K562 (cell line): ENCODE measurements around the gene MYMK. TPM values are rescaled to one million over a fixed set of nuclear protein-coding genes. Genes with fewer than 3 reads are reported as not detected.

ENCODE experiments used
- ATAC-seq: fragments of 200-7000 bp; cut with Tn5 transposase; 3 replicates; pipeline ENCODE4 v1.9.1; 2020; ENCODE audit warnings: moderate library complexity
- BruUV-seq: library from RNA; stranded (reverse); fragments of 400-500 nt; replicated peaks from 2 replicates; lab custom pipeline; 2021; lab: Mats Ljungman, UMichigan
- CTCF ChIA-PET: fragments of 300-600 bp; formaldehyde crosslinking; extraction: SDS; loops from one replicate; lab custom pipeline; 2021; ENCODE audit warnings: low intra/inter-chr PET ratio; lab: Yijun Ruan, JAX
- POLR2A ChIA-PET: fragments of 300-600, 350-650 bp; sonication (Branson Sonifier 250); formaldehyde crosslinking; extraction: SDS; loops from one replicate; lab custom pipeline; 2021; ENCODE audit warnings: antibody characterized with exemption, inconsistent platforms; lab: Yijun Ruan, JAX
- DNase-seq, 4 experiments: peaks; one replicate each; pipeline versions ENCODE4 v3.0.0 to v3.0.0-alpha.2; 2011 to 2018; ENCODE audit warnings: low spot score in 3 of 4, mixed read lengths in 3 of 4; ENCODE audit errors: extremely low read depth in 1 of 4
- FAIRE-seq: peaks from 2 replicates; lab custom pipeline; 2011; peaks lifted over from hg19 to GRCh38; lab: Jason Lieb, UNC
- H2AFZ ChIP-seq: 2 replicates; pipeline ENCODE4 v1.6.0; 2011; ENCODE audit warnings: low read depth, low read length, control low read depth, inconsistent platforms
- H3K27ac ChIP-seq: fragments of 200-600 bp; 3 replicates; pipeline ENCODE4 v1.8.0; 2011; ENCODE audit warnings: low read depth, mild to moderate bottlenecking, control low read depth, inconsistent platforms, low read length, moderate library complexity, mixed read lengths; ENCODE audit errors: extremely low read depth
- H3K27me3 ChIP-seq, 2 experiments: fragments of 300-600 bp in 1 of 2; 2 replicates in 1 of 2; 3 replicates in 1 of 2; pipeline versions ENCODE4 v1.6.0 to v1.8.0; 2011; ENCODE audit warnings: inconsistent platforms in 2 of 2, low read length in 2 of 2, mild to moderate bottlenecking in 1 of 2, mixed read lengths in 1 of 2, moderate library complexity in 1 of 2; ENCODE audit not compliant: control insufficient read depth in 2 of 2, insufficient read depth in 2 of 2
- H3K36me3 ChIP-seq: fragments of 300-600 bp; 3 replicates; pipeline ENCODE4 v1.8.0; 2011; ENCODE audit warnings: mild to moderate bottlenecking, low read length, inconsistent platforms; ENCODE audit not compliant: control insufficient read depth, insufficient read depth
- H3K4me1 ChIP-seq, 2 experiments: fragments of 200-600 bp in 1 of 2; replicated peaks in 1 of 2; 2 replicates in 1 of 2; 3 replicates in 1 of 2; pipeline versions ENCODE4 v1.5.1 to v1.8.0; 2011; ENCODE audit warnings: inconsistent platforms in 2 of 2, low read length in 2 of 2, mild to moderate bottlenecking in 1 of 2, mixed read lengths in 1 of 2, moderate library complexity in 1 of 2; ENCODE audit not compliant: control insufficient read depth in 2 of 2, insufficient read depth in 2 of 2
- H3K4me2 ChIP-seq: 2 replicates; pipeline ENCODE4 v1.6.1; 2011; ENCODE audit warnings: low read length, control low read depth, inconsistent platforms, mixed read lengths; ENCODE audit not compliant: insufficient read depth
- H3K4me3 ChIP-seq: fragments of 200-600 bp; sonication (generic), shearing (Covaris generic); 2 replicates; pipeline ENCODE4 v1.5.1; 2016; ENCODE audit warnings: control low read depth, inconsistent platforms
- H3K79me2 ChIP-seq: fragments of 200-600 bp; 3 replicates; pipeline ENCODE4 v1.8.0; 2011; ENCODE audit warnings: low read length, inconsistent platforms; ENCODE audit not compliant: control insufficient read depth, insufficient read depth
- H3K9ac ChIP-seq, 2 experiments: 2 replicates each; pipeline versions ENCODE4 v1.6.0 to v1.6.1; 2011; ENCODE audit warnings: low read depth in 2 of 2, low read length in 2 of 2, control low read depth in 1 of 2, inconsistent platforms in 1 of 2, mild to moderate bottlenecking in 1 of 2, mixed read lengths in 1 of 2; ENCODE audit not compliant: insufficient read depth in 1 of 2
- H3K9me1 ChIP-seq: one replicate; pipeline ENCODE4 v1.6.0; 2011; ENCODE audit warnings: inconsistent platforms, mild to moderate bottlenecking, low read length, moderate library complexity; ENCODE audit not compliant: control insufficient read depth, insufficient read depth
- H3K9me3 ChIP-seq: replicated peaks from 2 replicates; pipeline ENCODE4 v1.5.1; 2011; ENCODE audit warnings: low read depth, low read length, inconsistent platforms; ENCODE audit not compliant: control insufficient read depth, insufficient read depth
- H4K20me1 ChIP-seq: replicated peaks from 2 replicates; pipeline ENCODE4 v1.6.1; 2011; ENCODE audit warnings: low read length, inconsistent platforms, mixed read lengths; ENCODE audit not compliant: control insufficient read depth, insufficient read depth
- NFXL1 ChIP-seq: fragments of 450-650 bp; formaldehyde crosslinking; IDR thresholded peaks from 2 replicates; pipeline ENCODE4 v1.4.0; 2021; ENCODE audit warnings: mild to moderate bottlenecking
- SMARCB1 ChIP-seq: IDR thresholded peaks from 2 replicates; pipeline ENCODE4 v1.6.1; 2011; ENCODE audit warnings: improper control_type of control experiment, low read depth; ENCODE audit not compliant: insufficient read length
- WGBS: fragments of 100-300 bp; shearing (Covaris generic); methylation state at CpG from one replicate; pipeline ENCODE4 v1.1.6; 2016; ENCODE audit warnings: low coverage, mixed read lengths; ENCODE audit not compliant: insufficient coverage; ENCODE audit errors: missing lambda C conversion rate; 5-methylcytosine and 5-hydroxymethylcytosine counted together
- in situ Hi-C: fragments of 300-500 bp; cut with MboI; formaldehyde crosslinking; loops from 4 replicates; pipeline ENCODE4 v1.15.0; 2018; ENCODE audit warnings: inconsistent platforms, mixed read lengths
- intact Hi-C: fragments of 100-400 bp; cut with micrococcal nuclease; formaldehyde crosslinking; loops from 2 replicates; pipeline ENCODE4 v1.14.2; 2022
- polyA plus RNA-seq, 8 experiments: library from polyadenylated mRNA; depleted of rRNA in 4 of 8; stranded (reverse) in 5 of 8; unstranded in 3 of 8; fragments of >200 nt; fragmentation: Nextera tagmentation in 2 of 8; fragmentation: Illumina TruSeq in 1 of 8; extraction: Ambion mirVana in 2 of 8; extraction: Trizol in 1 of 8; gene quantifications; 2 replicates each; pipeline versions ENCODE4 v1.2.1 to v1.2.3, GENCODE V29; 2011 to 2014; ENCODE audit warnings: inconsistent platforms in 1 of 8, missing spikeins in 1 of 8
- total RNA-seq, 7 experiments: library from RNA; depleted of rRNA in 6 of 7; stranded (reverse); fragments of >200 nt in 6 of 7; fragmentation: Illumina TruSeq in 2 of 7; extraction: Trizol in 2 of 7; gene quantifications; 2 replicates each; pipeline versions ENCODE4 v1.2.1 to v1.2.3, GENCODE V29; 2011 to 2021; ENCODE audit warnings: low replicate concordance in 1 of 7
- TF ChIP-seq, protein P1 (sequence below): fragments of 200-800 bp; sonication (Bioruptor generic); IDR thresholded peaks from 2 replicates; pipeline ENCODE4 v1.6.1; 2017; ENCODE audit warnings: missing genetic modification characterization, missing compliant biosample characterization
- TF ChIP-seq, protein P2 (sequence below): fragments of 450-650 bp; IDR thresholded peaks from 2 replicates; pipeline ENCODE4 v1.6.1; 2016; ENCODE audit warnings: low read depth, mild to moderate bottlenecking, moderate library complexity

MYMK gene
- total and polyA plus RNA-seq, 9 of the 15 experiments (the other 6 are each of a cell fraction or from before 2014, with no cell fraction given), result not detected

DNA sequence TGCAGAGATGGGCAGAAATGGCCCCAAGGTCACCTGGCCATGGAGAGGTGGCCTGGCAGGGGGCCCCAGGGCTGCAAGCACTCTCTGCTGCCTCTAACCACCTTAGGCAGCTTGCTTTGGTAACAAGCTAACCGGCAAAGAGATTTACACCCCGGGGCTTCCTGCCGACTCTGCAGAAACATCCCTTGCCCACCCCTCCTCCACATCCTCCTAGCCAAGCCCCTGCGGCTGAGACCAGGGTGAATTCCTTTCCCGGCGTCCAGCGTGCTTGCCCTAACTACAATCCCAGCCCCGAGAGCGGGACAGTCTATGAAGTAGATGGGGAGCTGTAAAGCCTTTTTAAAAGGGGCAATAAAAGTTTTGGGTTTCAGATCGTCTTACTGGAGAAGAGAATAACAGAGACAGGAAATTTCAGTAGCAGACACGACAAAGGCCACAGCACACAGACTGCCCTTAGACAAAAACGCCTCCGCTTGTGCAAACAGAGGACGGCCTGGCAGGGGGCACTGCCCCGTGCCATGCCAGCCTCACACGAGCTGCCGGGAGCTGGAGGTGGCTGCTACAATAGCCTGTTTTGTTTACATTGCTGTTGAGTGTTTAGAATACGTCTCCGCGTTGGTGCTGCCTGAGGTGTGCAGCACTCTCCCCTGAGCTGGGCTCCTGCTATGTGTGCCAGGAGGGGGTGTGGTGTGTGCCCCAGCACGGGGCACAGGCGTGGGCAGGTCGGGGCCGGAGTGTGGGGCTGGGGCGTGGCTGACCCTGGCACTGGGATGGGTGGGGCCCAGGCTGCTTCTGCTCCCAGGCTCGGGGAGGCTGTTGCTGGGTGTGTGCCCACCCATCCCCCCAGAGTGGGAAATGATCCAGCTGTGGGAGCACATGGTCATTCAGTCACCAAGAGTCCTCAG, 15.3 kb downstream of the MYMK start:
- Histone ChIP-seq H3K4me2 (no peak overlapping the region), H3K4me3 (no peak overlapping the region), H2AFZ (no peak overlapping the region), H3K4me1 (peaks cover 21 to 41% of the 10 kb centered on the region in 2 experiments), H4K20me1 (peaks cover 4% of the 10 kb centered on the region; the same call in 1 of the 2 replicates), H3K27ac (no peak overlapping the region), H3K36me3 (no peaks in the 10 kb centered on the region; the same call in 2 of the 3 replicates), H3K9ac (no peak overlapping the region), H3K9me1 (no peaks in the 10 kb centered on the region), H3K9me3 (peaks cover 7% of the 10 kb centered on the region; the same call in 1 of the 2 replicates), H3K27me3 (peaks cover 3 to 31% of the 10 kb centered on the region in 2 experiments; a peak in 4 of 5 replicates), H3K79me2 (no peaks in the 10 kb centered on the region)
- ChIA-PET CTCF (no interaction called here), POLR2A (interaction anchor here (0.5 to 0.9 kb wide), 3 partner anchors 11 to 540 kb away, joined by 3 read pairs; partner anchors contain the start of gene SURF6)
- WGBS, result 3% methylated on average over 26 of the region's 26 CpGs
- FAIRE-seq (no peak), ATAC-seq (no peak), DNase-seq (no peak)
- intact Hi-C loops, result no loop called here
- TF ChIP-seq, protein P1, sequence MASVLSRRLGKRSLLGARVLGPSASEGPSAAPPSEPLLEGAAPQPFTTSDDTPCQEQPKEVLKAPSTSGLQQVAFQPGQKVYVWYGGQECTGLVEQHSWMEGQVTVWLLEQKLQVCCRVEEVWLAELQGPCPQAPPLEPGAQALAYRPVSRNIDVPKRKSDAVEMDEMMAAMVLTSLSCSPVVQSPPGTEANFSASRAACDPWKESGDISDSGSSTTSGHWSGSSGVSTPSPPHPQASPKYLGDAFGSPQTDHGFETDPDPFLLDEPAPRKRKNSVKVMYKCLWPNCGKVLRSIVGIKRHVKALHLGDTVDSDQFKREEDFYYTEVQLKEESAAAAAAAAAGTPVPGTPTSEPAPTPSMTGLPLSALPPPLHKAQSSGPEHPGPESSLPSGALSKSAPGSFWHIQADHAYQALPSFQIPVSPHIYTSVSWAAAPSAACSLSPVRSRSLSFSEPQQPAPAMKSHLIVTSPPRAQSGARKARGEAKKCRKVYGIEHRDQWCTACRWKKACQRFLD (CRISPR knock-in tag), result no peak
- TF ChIP-seq NFXL1 (CRISPR knock-in tag) (no peak), SMARCB1 (no peak)
- TF ChIP-seq, protein P2, sequence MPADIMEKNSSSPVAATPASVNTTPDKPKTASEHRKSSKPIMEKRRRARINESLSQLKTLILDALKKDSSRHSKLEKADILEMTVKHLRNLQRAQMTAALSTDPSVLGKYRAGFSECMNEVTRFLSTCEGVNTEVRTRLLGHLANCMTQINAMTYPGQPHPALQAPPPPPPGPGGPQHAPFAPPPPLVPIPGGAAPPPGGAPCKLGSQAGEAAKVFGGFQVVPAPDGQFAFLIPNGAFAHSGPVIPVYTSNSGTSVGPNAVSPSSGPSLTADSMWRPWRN, result no peak
- in situ Hi-C loops, result no loop called here
- BruUV-seq, result no TSS peak
